Muscle layer of duodenum (tissue), 2 donors: ENCODE results near the gene CD84.

Experiments
- H3K27ac ChIP-seq: one replicate; pipeline ENCODE4 v1.7.0; 2013; ENCODE audit warnings: mild to moderate bottlenecking, low read length
- H3K27me3 ChIP-seq: one replicate; pipeline ENCODE4 v1.7.0; 2013; ENCODE audit warnings: low read depth, mild to moderate bottlenecking, control low read depth, low read length
- H3K36me3 ChIP-seq, 2 donors: one replicate each; pipeline ENCODE4 v1.7.0; 2013; ENCODE audit warnings: low read length in 2 of 2, control low read depth in 1 of 2, mild to moderate bottlenecking in 1 of 2; ENCODE audit not compliant: insufficient read depth in 2 of 2, control insufficient read depth in 1 of 2
- H3K4me1 ChIP-seq, 2 donors: one replicate each; pipeline ENCODE4 v1.7.0; 2013; ENCODE audit warnings: low read length in 2 of 2, mild to moderate bottlenecking in 2 of 2, control low read depth in 1 of 2, moderate library complexity in 1 of 2; ENCODE audit not compliant: insufficient read depth in 2 of 2, control insufficient read depth in 1 of 2
- H3K4me3 ChIP-seq, 2 donors: one replicate each; pipeline ENCODE4 v1.7.0; 2013; ENCODE audit warnings: low read length in 2 of 2, low read depth in 1 of 2, mild to moderate bottlenecking in 1 of 2
- H3K9me3 ChIP-seq, 2 donors: one replicate each; pipeline ENCODE4 v1.7.0; 2013; ENCODE audit warnings: low read length in 2 of 2, control low read depth in 1 of 2, mild to moderate bottlenecking in 1 of 2; ENCODE audit not compliant: control insufficient read depth in 1 of 2
- donor health status: healthy.

The CD84 gene

GRCh38 chr1:160621633-160622413 is 42.5 kb upstream of the CD84 start:
- H3K36me3 ChIP-seq, result no peaks in the 10 kb centered on the region
- no peak overlapping the region for H3K27ac ChIP-seq
- H3K27me3 ChIP-seq, result no peaks in the 10 kb centered on the region
- no peak overlapping the region for H3K4me3 ChIP-seq
- H3K9me3 ChIP-seq, result no peaks in the 10 kb centered on the region
- H3K4me1 ChIP-seq, result no peaks in the 10 kb centered on the region

- Histone ChIP-seq H3K27ac (no peak overlapping the region), H3K36me3 (no peaks in the 10 kb centered on the region), H3K27me3 (no peaks in the 10 kb centered on the region), H3K9me3 (no peaks in the 10 kb centered on the region), H3K4me1 (no peaks in the 10 kb centered on the region), H3K4me3 (no peak overlapping the region)
Observed at GRCh38 chr1:160620942-160621632, 41.8 kb upstream of the CD84 start.

DNA sequence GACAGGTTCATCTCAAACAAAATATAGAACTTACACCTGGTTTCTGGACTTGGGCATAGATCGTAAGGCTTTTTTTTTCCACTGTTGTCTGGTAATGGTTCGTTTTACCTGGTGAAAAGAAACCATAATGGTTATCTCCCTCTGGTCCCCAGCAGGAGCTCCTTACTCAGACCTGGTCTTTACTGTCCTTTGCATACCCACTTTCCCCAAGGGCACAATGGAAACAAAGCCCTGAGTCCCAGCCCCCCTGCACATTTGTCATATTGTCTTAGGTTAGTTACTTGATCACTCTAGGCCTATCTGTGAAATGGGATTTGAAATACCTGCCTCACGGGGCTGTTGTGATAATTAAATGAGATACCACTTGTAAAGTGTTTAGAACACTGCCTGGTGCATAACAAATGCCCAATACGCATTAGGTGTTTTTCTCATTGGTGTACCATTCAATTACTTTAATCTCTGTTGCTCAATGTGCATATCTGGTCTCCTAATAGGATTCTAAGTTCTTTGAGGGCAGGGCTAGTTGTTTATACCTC is 40.5 kb upstream of the CD84 start:
- H3K27me3 ChIP-seq, result no peaks in the 10 kb centered on the region
- no peak overlapping the region for H3K27ac ChIP-seq
- H3K4me1 ChIP-seq, result no peaks in the 10 kb centered on the region
- no peak overlapping the region for H3K4me3 ChIP-seq
- H3K36me3 ChIP-seq, result no peaks in the 10 kb centered on the region
- no peaks in the 10 kb centered on the region for H3K9me3 ChIP-seq

DNA sequence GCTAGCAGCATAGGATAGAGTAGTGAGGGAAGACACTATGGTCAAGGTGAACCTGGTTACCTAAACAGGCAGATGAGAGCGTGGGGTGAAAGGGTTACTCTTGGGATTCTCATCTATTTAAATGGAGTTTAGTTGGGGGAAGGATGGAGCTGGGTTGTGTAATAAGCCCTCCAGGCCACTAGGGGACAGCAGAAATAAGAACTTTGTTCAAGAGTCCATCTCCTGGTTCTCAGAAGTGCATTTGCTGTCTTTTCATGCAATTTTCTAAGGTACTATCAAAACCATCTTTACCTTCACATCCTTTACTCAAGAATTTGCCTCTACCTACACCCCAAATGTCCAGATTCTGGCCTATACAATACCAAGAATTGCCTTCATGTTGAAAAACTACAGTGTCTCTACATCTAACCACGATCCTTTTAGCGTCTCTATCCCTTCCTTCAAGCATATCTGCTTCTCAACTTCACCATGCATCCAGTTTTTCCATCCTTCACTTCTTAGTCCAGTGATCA is 39.5 kb upstream of the CD84 start:
- no peaks in the 10 kb centered on the region for H3K27me3 ChIP-seq
- no peak overlapping the region for H3K4me3 ChIP-seq
- no peaks in the 10 kb centered on the region for H3K9me3 ChIP-seq
- H3K4me1 ChIP-seq, result no peaks in the 10 kb centered on the region
- no peak overlapping the region for H3K27ac ChIP-seq
- no peaks in the 10 kb centered on the region for H3K36me3 ChIP-seq

DNA sequence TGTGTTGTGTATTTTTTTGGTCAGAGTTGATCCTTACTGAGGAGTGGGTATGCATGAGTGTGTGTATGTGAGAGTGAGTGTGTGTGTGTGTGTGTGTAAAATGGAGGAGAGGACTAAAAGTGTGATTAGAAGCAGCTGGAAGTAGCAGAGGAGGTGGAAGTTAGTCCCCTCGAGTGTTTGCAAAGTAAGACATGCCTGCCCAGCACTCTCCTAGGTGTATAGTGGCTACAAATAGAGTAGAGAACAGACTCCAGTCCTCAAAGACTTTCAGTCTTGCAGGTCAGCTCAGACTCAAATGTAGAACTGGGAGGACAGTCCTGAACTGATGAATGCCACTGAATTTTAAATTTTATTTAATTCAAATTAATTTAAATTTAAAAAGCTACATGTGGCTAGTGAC is 39.0 kb upstream of the CD84 start:
- no peaks in the 10 kb centered on the region for H3K36me3 ChIP-seq
- H3K4me1 ChIP-seq, result no peaks in the 10 kb centered on the region
- no peaks in the 10 kb centered on the region for H3K27me3 ChIP-seq

GRCh38 chr1:160615660-160616059 is 36.4 kb upstream of the CD84 start:
- Histone ChIP-seq H3K27me3 (no peaks in the 10 kb centered on the region), H3K9me3 (no peaks in the 10 kb centered on the region), H3K4me3 (no peak overlapping the region), H3K27ac (no peak overlapping the region), H3K4me1 (no peaks in the 10 kb centered on the region), H3K36me3 (no peaks in the 10 kb centered on the region)

More for the DNA sequence above, 39.0 kb upstream of the CD84 start:
- Histone ChIP-seq H3K9me3 (no peaks in the 10 kb centered on the region), H3K4me3 (no peak overlapping the region), H3K27ac (no peak overlapping the region)

- H3K27me3 ChIP-seq, result no peaks in the 10 kb centered on the region
- H3K36me3 ChIP-seq, result no peaks in the 10 kb centered on the region
- H3K4me1 ChIP-seq, result no peaks in the 10 kb centered on the region
- no peak overlapping the region for H3K4me3 ChIP-seq
- no peaks in the 10 kb centered on the region for H3K9me3 ChIP-seq
- no peak overlapping the region for H3K27ac ChIP-seq
Observed at GRCh38 chr1:160614410-160614809, 35.1 kb upstream of the CD84 start.

GRCh38 chr1:160612613-160613218 is 33.4 kb upstream of the CD84 start:
- no peak overlapping the region for H3K4me3 ChIP-seq
- no peaks in the 10 kb centered on the region for H3K9me3 ChIP-seq
- H3K27me3 ChIP-seq, result no peaks in the 10 kb centered on the region
- no peak overlapping the region for H3K27ac ChIP-seq
- H3K4me1 ChIP-seq, result no peaks in the 10 kb centered on the region
- no peaks in the 10 kb centered on the region for H3K36me3 ChIP-seq

DNA sequence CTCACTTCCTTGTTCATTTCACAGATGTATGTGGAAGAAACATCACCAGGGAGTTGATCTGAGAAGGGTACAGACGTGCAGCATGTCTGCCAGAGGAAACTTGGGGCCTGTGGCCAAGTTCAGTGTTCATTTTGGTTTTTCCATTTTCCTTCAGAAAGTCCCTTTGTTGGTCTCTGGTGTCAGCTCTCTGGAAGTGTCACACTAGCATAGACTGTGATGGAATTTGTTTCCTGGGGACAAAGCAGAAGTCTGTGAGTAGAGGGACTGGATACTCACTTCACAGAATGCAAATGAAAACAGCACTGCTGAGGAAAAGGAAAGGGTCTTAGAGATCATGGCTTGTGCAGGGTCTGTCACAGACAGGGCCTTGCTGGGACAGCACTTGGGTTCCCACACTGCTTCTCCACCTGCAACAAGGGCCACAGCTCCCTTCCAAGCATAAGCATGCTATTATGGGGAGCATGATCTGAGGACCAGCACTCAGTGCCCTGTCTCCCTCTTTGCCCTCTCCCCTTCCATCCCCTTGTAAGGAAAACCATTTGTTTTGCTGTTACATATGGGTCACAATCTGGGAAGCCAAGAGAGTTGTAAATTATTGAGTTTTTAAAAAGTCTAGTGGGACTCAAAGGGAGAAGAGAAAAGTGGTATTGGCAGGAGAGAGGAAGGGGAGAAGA is 31.4 kb upstream of the CD84 start:
- no peaks in the 10 kb centered on the region for H3K36me3 ChIP-seq
- H3K4me3 ChIP-seq, result no peak overlapping the region
- H3K4me1 ChIP-seq, result no peaks in the 10 kb centered on the region
- no peak overlapping the region for H3K27ac ChIP-seq
- no peaks in the 10 kb centered on the region for H3K9me3 ChIP-seq
- H3K27me3 ChIP-seq, result no peaks in the 10 kb centered on the region

GRCh38 chr1:160608941-160609340 is 29.6 kb upstream of the CD84 start:
- H3K9me3 ChIP-seq, result no peaks in the 10 kb centered on the region
- no peak overlapping the region for H3K4me3 ChIP-seq
- H3K4me1 ChIP-seq, result no peaks in the 10 kb centered on the region
- H3K27ac ChIP-seq, result no peak overlapping the region
- no peaks in the 10 kb centered on the region for H3K27me3 ChIP-seq
- H3K36me3 ChIP-seq, result no peaks in the 10 kb centered on the region

DNA sequence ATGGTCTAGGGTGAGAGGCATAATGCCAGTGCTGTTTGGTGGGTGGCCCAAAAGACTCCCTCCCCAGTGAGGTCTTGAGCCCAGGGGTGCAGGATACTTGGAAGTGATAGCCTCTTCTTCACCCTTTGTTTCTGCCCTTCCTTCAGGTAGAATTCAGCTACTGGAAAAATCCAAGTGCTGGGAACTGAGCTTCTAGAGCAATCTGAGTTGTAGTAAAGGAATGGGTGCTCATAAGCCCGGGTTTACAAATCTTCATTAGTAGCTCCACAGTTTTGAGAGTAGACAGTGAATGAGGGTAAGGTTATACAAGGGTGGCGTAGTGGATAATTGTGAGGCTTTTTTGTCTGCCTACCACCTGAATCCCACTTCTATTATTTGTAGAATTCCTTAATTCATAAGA is 29.2 kb upstream of the CD84 start:
- Histone ChIP-seq H3K27ac (no peak overlapping the region), H3K36me3 (no peaks in the 10 kb centered on the region), H3K4me3 (no peak overlapping the region), H3K27me3 (no peaks in the 10 kb centered on the region), H3K9me3 (no peaks in the 10 kb centered on the region), H3K4me1 (no peaks in the 10 kb centered on the region)
